ENCODE data around the gene TEX51.

TEX51 gene

DNA sequence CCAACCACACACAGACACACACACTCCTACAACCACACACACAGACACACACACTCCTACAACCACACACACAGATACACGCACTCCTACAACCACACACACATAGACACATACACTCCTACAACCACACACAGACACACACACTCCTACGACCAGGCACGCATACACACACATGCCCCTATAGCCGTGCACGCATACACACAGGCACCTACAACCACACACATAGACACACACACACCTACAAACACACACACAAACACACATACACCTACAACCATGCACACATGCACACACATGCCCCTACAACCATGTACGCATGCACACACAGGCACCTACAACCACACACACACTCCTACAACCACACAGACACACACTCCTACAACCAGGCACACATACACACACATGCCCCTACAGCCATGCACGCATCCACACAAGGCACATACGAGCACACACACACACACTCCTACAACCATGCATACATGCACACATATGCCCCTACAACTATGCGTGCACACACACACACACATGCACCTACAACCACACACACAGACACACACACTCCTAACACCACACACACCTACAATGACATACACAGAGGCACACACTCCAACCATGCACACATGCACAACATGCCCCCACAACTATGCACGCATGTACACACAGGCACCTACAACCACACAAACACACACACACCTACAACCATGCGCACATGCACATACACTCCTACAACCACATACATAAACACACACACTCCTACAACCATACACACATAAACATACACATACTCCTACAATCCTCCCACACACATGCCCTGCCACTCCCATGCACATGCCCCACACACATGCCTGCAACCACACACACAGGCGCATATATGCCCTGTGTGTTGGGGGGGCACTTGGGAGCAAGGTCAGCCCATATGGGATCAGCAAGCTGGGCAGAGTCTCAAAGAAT lies 19.1 kb upstream of the TEX51 start:
- DNase-seq: no peak

DNA sequence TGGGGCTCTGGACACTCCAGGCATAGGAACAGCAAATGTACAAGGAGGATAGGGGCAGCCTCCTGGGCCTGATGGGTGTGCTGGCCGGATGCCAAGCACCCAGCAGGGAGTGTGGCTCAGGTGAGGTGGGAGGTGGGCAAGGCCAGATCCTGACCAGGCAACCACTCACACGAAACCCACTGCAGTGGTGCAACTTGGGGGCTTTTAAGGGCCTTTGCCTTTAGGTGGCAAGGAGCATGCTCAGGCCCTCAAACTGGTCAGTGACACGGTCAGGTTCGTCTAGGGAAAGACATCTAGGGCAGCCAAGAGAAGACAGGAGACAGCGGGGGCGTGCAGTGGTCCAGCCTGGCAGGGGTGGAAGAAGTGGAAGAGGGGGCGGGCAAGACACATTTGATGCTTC lies 18.4 kb upstream of the TEX51 start:
- DNase-seq: no peak

DNA sequence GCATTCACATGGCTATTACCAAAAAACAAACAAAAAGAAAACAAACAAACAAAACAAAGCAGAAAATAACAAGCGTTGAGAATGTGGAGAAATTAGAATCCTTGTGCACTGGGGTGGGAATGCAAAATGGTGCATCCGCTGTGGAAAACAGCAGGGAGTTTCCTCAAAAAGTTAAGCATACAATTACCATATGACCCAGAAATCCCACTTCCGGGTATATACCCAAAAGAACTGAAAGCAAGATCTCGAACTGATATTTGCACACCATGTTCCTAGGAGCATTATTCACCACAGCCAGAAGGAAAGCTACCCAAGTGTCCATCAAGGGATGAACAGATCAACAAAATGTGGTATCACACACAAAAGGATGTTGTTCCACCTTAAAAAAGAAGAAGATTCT lies 17.9 kb upstream of the TEX51 start:
- DNase-seq: no peak

DNA sequence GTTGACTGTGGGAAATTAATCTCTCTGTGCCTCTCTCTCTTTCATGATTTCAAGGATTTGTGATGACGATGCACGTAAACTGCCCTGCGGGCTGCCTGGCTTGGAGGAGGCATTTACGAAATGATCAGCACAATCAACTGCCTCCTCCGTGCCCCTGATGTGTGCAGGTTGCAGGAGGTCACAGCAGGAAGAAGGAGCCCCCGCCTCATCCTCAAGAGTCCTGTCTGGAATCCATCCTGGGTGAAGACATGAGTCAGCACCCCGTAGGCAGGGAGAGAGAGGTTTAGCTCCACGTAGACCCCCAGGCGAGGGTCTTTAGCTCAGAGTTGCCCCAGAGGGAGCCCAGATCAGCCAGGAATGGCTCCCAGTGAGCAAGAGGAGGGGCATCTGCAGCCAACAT lies 17.1 kb upstream of the TEX51 start:
- no peak for DNase-seq

DNA sequence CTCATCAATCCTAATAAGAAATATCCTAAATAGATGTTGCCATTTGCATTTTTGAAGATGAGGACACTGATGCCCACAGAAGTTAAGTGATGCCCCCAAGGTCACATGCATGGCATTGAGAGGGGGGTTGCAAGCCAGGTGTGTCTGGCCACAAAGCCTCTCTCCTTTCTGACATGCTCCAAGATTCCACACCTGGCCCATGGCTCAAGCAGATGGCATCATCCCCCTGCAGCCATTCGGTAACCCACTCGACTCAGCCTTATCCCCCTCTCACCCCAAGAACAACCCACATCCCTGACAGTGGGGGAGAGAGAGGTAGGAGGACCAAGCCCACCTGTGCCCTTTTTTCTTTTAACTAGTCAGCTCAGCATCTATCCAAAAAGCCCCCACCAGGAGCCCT lies 16.5 kb upstream of the TEX51 start:
- DNase-seq: no peak

DNA sequence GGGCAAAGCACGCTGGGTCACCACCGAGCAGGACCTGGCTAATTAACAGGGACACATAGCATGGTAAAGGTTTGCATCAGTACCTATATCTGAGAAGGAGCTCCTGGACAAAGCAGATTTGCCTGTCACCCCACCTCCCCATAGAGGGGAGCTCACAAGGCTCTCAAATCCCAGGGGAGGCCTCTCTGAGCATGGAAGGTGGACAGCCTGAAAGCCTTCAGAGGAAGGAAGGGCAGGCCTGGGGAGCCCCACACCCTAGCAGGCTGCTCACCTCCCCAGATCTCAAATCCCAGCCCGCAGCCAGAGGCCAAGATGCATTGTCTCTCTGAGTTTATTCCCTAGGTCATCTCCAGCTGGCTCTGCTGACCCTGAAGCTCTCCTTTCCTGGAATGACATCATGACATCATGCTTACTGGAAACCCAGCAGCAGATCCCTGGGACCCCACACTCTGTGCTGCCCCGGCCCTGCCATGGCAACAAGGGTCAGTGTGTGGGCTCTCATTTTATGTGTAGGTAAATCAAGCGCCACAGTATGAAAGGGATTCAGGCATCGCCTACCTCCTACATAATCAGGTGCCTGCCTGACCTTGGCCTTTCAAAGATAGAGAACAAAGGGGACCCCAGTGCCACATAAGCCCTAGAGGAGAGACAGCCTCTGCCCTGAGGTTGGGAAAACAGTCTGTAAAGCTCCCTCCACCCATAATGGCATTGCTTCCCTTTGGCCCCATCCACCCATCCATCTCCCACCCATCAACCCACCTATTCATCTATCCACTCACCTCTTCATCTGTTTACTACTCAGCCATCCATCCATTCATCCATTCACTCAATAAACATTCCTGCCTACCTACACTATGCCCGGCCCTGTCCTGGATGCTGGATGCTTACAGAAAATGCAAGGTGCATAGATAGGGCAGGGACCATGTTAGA lies 15.7 kb upstream of the TEX51 start:
- DNase-seq: no peak

DNA sequence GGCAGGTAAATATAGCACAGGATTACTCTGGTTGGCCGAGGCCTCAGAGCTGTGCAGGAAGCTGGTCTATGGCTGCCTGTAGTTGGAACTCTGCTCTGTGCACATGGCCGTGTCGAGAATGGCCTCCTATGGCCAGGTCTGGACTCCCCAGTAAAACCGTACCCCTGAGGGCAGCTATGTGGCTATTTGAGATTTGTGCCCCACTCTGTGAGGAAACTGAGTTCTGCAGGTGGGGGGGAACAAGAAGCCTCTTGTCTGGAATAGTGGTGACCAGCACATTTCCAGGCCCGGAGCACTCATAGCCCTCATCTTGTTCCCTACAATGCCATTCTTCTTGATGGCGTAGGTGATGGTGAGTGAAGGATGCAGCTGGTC lies 15.0 kb upstream of the TEX51 start:
- DNase-seq: no peak

DNA sequence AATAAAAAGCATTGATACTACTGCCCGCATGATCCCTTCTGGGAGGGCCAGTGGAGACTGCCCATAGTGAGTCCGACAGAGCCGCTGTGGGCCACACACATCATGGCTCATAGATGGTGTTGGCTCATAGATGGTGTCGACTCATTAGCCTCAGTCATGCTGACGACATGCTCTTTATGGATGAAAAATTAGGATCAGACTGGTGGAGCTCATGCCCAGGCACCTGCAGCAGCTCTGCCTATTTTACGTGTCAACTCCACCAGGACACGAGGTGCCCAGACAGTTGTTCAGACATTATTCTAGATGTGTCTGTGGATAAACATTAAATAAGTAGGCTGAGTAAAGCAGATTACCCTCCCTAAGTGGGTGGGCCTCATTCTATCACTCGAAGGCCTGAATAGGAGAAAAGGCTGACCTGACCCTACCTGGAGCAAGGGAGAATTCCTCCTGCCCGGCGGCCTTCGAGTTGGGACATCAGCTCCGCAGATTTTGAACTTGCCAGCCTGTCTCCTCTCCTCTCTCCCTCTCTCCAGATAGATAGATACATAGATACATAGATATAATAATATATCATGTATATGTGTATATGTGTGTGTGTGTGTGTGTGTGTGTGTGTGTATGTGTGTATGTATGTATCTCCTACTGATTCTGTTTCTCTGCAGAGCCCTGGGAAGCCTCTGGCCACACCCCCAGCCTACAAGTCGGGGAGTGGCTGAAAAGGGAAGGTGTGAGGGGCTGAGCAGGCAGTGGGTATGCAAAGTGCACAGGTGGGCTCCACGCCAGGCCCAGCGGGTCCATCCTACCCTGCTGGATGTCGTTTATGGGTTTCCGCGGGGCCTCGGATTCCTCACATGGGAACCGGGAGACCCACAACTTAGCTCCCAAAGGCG lies 13.6 kb upstream of the TEX51 start:
- DNase-seq: no peak

DNA sequence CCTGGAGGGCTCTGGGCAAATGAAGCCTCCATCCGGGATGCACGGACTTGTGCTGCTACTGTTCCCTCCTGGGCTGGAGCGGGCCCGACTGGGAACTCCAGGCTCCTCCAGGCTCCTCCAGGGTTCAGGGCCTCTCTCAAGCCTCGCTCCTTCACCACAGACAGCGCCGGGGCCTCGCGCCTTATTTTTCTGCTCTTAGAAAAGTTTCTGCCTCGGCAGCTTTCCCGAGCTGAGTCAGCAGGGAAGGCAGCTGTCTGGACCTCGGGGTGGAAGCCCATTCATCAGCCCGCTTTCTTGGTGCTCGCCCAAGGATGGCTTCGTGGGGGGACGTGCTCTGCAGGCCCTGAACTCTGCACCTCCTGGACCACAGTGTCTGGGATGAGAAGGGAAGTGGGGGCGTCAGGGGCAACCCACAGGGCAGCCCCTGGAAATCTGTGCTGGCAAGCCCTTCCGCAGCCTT lies 12.9 kb upstream of the TEX51 start:
- no peak for DNase-seq

DNA sequence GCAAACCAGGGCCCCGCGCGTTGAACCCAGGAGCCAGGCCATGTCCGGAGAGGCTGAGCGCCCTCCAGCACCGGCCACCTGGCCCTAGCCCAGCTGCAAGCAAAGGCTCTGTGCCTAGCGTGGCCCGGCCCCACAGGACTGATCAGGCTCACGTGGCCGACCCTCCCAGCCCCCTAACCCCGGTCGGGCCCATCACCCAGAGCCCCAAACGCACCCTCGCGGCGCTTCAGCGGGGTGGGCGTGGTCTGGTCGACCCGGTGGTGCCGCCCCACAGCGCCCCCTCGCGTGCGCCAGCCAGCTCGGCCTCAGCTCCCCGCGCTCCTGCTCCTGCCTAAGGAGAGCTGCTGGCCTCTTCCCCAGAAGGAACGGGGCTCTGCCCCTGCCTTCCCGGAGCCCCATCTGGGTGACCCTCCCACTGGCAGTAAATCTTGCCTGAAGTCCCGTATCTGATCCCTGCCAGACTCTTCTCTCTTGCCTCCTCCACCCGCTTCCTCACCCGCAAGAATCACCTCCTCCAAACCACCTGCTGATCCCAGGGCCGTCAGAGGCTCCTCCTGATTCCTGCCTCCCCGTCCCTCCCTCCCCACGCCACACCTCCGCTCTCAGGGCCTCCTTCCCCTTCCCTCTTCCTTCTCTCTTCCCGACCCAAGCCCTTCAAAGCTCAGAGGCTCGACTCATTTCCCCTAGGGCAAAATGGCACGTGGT lies 12.3 kb upstream of the TEX51 start:
- DNase-seq: no peak

DNA sequence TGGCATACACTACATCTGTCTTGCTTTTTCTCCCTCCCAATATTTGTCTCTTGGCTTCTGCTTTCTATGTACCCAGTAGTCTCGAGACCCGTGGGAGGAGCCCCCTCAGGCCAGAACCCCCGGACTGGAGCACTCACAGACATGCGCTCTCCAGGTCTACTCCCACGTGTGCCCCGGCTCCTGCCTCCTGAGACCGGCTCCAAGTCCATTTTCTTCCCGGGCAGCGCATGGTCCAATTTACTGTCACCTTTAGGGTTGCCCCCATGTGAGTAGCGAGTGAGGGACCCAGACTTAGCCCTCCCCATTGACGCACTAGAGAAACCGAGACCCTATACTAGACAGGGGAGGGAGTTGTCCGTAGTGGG lies 11.8 kb upstream of the TEX51 start:
- DNase-seq: no peak

DNA sequence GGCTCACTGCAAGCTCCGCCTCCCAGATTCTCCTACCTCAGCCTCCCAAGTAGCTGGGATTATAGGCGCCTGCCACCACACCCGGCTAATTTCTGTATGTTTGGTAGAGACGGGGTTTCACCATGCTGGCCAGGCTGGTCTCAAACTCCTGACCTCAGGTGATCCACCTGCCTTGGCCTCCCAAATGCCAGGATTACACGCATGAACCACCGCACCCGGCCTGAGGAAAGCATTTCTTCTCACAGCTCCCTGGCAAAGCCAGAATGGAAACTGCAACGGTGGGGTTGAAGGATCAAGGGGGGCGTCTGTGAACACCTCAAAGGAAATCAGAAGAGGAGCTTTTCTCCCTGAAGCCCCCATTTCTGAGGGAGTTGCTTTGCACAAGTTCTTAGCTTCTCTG lies 11.2 kb upstream of the TEX51 start:
- DNase-seq: no peak

DNA sequence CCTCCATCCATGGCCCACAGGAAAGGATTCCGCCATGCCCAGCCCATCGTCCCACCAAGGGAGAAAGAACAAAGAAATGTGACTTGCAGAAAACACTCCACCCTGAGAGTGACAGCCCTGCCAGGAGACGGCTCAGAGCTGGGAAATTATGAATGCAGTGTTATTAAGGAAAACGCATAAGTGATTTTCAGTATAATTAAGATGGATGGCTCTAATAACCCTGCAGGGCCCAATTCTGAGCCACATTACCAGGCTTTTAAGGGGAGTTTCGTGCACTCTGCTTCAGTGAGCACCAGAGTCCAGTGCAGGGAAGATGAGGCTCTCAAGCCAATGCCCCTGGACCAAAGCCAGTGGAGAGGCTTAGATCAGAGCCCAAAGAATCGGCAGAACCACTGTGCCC lies 10.6 kb upstream of the TEX51 start:
- no peak for DNase-seq

DNA sequence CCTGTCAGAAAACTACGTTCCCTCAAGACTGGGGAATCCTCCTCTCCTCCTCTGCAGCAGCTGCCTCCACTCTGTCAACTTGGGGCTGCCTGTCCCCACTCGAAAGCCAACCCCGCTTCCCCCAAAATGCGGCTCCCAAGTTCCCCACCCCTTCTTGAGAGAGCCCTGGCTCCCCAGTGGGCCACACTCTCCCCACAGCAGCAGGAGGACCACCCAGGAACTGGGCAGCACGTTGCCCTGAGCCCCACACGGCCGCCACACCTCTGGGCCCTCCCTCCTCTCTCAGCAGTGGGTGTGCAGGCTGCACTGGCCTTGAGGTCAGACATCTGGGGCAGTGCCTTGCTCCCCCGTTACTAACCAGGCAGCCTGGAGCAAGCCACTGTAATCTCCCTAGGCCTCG lies 9.6 kb upstream of the TEX51 start:
- DNase-seq: no peak

DNA sequence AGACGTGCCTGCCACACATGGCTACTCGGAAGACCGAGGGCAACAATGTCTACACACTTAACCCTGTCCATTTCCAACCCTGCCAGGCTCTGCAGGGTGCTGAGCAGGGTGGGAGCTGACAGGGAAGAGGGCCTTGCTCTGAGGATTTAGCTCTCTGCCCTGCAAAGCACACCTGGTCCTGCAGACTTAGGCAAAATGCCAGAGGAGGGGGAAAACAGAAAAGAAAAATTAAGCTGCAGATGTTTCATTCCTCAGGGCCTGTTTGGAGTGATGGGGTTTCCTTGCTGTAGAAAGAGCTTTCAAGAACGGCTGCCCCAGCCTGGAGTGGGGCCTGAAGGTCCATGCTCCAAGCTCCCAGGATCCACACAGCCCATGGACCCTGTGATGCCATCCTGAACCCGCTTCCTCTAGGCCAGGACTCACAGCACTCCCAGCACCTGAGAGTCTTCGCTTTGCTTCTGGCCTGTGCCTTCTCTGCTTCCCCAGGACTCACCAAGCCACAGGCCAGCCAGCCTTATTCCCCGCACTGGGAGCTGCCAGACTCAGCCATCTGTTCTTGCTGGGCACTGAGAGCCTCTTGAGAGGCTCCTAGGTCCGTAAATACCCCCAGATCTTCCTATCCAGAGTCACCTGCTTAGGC lies 9.1 kb upstream of the TEX51 start:
- DNase-seq: no peak

DNA sequence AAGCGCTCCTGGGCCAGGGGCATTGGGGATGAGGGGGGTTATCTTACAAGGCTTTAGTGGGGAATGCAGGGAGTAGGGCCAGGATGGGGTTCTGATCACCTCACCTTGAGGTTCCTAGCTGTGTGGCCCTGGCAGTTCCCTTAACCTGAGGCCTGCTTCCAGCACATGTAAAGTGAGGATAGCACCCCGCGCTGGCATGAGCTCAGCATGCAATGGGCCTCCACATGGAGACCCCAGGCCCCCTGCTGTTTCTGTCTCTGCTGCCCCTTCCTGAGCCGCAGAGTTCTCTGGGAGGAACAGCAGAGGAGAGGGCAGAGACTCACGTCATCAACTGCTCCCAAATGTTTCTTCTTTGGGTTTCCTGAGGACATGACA lies 8.6 kb upstream of the TEX51 start:
- DNase-seq: no peak

DNA sequence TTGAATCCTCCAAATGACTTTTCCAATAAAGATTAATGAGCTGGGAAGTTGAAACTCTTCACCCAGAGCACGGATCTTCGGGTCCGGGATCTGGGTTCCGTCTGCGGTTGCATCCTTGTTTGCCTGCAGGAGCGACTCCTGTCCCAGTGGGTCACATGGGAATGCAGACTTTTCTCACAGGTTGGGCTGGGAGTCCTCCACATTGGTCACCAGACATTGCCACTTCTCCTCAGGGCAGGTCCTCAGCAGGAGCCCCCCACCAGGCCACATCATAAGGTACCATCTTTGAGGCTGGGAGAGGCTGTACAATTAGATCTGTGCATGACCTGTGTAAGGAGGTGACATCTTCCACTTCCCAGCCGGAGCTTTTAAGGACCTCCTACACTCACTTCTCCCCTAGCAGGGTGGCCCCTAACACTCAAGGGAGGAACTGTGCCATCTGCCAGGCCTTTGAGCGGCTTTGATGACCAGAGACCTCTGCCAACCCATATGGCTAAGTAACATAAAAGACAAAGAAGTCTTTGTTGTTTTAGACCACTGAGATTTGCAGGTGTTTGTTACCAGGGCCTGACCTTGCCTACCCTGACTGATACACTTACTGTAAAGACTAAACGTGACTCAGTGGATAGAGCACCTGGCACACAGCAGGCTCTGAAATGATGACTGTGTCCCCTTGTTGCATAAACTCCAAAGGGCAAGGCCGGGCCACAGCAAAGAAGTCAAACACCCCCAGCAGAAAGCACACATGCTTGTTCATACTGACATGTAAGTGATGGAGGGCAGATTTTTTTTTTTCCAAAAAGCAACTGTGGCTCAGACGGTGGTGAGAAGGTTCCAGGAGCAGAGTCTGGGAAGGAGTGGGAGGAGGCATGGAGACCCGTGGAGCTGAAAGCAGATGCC lies 7.9 kb upstream of the TEX51 start:
- no peak for DNase-seq

DNA sequence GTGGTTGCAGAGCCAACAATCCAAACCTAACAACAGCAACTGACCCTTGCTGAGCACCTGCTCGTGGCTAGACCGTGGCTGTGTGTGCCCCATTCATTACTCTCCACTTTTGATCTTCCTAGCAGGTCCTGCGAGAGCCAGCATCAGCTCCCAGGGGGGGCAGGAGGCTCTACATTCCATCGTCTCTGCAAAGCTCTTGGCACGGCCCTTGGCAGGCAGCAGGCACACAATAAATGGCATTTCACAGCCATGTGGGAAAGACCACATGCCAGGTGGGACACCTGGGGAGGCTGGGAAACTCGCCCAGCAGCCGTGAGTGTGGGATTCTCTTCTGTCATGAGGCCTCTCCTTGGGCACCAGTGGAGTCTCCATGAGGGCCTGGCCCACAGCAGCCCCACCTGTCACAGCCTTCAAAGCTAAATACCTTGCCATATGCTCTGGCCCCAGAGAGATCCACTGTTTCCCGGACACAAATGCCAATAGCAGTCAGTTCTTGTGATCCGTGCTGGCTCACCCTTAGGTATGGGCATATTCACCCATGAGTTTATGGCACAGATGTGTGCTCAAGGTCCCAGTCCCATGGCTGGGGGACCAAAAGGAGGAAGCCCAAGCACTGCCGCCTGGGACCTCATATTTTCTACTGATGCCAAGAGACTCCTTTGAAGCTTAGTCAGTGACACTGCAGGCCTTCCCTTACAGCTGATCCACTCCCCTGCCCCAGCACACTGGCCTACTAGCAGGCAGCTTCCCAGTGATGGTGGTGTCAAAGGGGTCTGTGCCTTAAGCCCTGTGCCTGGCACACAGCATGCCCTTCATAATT lies 6.8 kb upstream of the TEX51 start:
- DNase-seq: no peak

DNA sequence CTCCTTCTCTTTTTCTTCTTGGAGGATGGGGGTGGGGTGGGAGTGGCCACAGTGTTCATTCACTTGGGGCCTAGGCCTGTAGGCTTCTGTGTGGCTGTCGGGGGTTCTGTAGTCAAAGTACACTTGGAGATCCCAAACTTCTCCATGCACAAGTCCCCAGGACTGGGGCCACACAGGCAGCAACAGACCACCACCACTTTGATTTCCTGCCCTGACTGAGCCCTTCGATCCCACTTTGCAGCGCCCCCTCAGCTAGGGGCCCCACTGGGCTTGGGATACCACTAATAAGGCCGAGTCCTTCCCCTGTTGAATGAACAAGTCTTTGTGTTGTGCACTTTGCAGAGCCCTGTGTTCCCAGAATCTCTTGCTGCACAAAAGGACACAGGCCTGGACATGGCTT lies 5.5 kb upstream of the TEX51 start:
- no peak for DNase-seq

DNA sequence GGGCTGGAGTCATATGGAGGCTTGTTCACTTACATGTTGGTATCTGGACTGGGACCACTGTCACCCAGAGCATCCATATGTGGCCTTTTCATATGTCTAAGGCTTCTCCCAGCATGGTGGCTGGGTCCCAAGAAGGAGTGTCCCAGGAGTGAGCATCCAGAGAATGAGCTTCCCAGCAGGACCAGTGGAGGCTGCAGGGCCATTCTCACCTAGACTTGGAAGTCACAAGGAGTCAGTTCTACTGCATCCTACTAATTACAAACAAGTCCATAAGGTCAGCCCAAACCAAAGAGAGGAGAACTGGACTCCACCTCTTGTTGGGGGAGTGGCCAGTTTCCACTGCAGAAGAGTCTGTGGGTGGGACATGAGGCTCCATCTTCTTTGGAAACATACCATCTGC lies 5.1 kb upstream of the TEX51 start:
- DNase-seq: no peak

All from NCI-H69 (cell line).